Pancreas (tissue), 10 donors: ENCODE data around the gene ASB11. TPM values are rescaled to one million over a fixed set of nuclear protein-coding genes. Genes with fewer than 3 reads are reported as not detected.

Source experiments
- ATAC-seq, 4 donors: fragments of 200-7000 bp; cut with Tn5 transposase; one replicate each; pipeline versions ENCODE4 v1.8.0 to v1.9.1; 2020; ENCODE audit warnings: mild to moderate bottlenecking in 4 of 4, moderate library complexity in 4 of 4
- DNase-seq, 6 donors: peaks; one replicate each; pipeline ENCODE4 v3.0.0-alpha.2; 2020
- FAIRE-seq: peaks from 2 replicates; lab custom pipeline; 2012; peaks lifted over from hg19 to GRCh38; lab: Jason Lieb, UNC
- H3K27ac ChIP-seq, 4 donors: fragments of 200-600 bp; sonication (generic); 1 replicate in 3 of 4; 2 replicates in 1 of 4; pipeline versions ENCODE4 v1.5.0 to v1.8.0; 2020
- H3K27me3 ChIP-seq, 4 donors: fragments of 200-600 bp; one replicate each; pipeline ENCODE4 v1.8.0; 2021
- H3K36me3 ChIP-seq, 3 donors: fragments of 200-600 bp; sonication (generic) in 1 of 3; one replicate each; pipeline versions ENCODE4 v1.5.0 to v1.8.0; 2020 to 2021
- H3K4me1 ChIP-seq, 3 donors: fragments of 200-600 bp; one replicate each; pipeline ENCODE4 v1.8.0; 2021
- H3K4me3 ChIP-seq, 4 donors: fragments of 200-600 bp; sonication (generic) in 2 of 4; one replicate each; pipeline versions ENCODE4 v1.5.0 to v1.8.0; 2020 to 2021
- H3K9me3 ChIP-seq, 4 donors: fragments of 200-600 bp; one replicate each; pipeline ENCODE4 v1.8.0; 2021
- WGBS, 2 donors: extraction: QIAGEN DNeasy Blood & Tissue Kit; methylation state at CpG; one replicate each; pipeline ENCODE4 v1.1.7; 2013; 5-methylcytosine and 5-hydroxymethylcytosine counted together
- intact Hi-C, 3 donors: fragments of 100-400 bp; cut with DNase I; formaldehyde crosslinking; loops; one replicate each; pipeline versions ENCODE4 v1.11.1 to v1.14.2; 2022
- polyA plus RNA-seq, 2 donors: library from polyadenylated mRNA; stranded (reverse); fragments of 200-250 nt; gene quantifications; one replicate each; pipeline ENCODE4 v1.2.3, GENCODE V29; 2013
- total RNA-seq, 6 donors: library from RNA; stranded (reverse); fragmentation: NEBNext Ultra II Directional in 4 of 6; extraction: Animal tissue kit (Norgen Biotek cat#: 25700) in 4 of 6; gene quantifications; one replicate each; pipeline versions ENCODE4 v1.2.1 to v1.2.4, GENCODE V29; 2021 to 2023
- TF ChIP-seq, protein P1 (sequence below), 4 donors: fragments of 200-600 bp; sonication (generic) in 3 of 4; IDR thresholded peaks; one replicate each; pipeline versions ENCODE4 v1.5.0 to v1.8.0; 2021; ENCODE audit warnings: antibody characterized with exemption in 4 of 4
- donor health status: healthy with polysubstance abuse.
- donor health status: DM: no; HTN: no; CAD: no; lungs with moderate emphysema.
- donor health status: DM: no; HTN: no; CAD: no.
- donor health status: control.
- donor health status: control.
- donor health status: Bipolar disorder and iron deficiency.
- donor health status: DM: yes; HTN: yes; CAD: no.
- donor health status: DM: no; HTN: no; CAD: no.
- donor health status: DM: no; HTN: no; CAD: no.
- donor health status: DM: yes; HTN: yes; CAD: no.

ASB11 gene
- total and polyA plus RNA-seq, 8 donors: 0.09 to 0.22 TPM; not detected in 6

- intact Hi-C loops: no loop called here
- Histone ChIP-seq H3K36me3 (no peaks in the 10 kb centered on the region), H3K27me3 (no peaks in the 10 kb centered on the region), H3K4me3 (no peak overlapping the region), H3K4me1 (peaks cover 7 to 21% (median 19%) of the 10 kb centered on the region in 3 donors), H3K27ac (peak overlapping the region in 3 of 4 donors; percentile 7 to 71 (median 56)), H3K9me3 (no peaks in the 10 kb centered on the region)
- peak in 5 of 6 donors; percentile 64 to 78 (median 73) for DNase-seq
- no peak for FAIRE-seq
- ATAC-seq: peak; percentile 75 to 84 (median 79)
- TF ChIP-seq, protein P1, sequence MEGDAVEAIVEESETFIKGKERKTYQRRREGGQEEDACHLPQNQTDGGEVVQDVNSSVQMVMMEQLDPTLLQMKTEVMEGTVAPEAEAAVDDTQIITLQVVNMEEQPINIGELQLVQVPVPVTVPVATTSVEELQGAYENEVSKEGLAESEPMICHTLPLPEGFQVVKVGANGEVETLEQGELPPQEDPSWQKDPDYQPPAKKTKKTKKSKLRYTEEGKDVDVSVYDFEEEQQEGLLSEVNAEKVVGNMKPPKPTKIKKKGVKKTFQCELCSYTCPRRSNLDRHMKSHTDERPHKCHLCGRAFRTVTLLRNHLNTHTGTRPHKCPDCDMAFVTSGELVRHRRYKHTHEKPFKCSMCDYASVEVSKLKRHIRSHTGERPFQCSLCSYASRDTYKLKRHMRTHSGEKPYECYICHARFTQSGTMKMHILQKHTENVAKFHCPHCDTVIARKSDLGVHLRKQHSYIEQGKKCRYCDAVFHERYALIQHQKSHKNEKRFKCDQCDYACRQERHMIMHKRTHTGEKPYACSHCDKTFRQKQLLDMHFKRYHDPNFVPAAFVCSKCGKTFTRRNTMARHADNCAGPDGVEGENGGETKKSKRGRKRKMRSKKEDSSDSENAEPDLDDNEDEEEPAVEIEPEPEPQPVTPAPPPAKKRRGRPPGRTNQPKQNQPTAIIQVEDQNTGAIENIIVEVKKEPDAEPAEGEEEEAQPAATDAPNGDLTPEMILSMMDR (IDR thresholded peaks at IDR 0.05): no peak
- 35 to 36% methylated on average over 4 of the region's 4 CpGs for WGBS, 2 donors
Measured at GRCh38 chrX:15301924-15302323, 13.5 kb downstream of the ASB11 start.

DNA sequence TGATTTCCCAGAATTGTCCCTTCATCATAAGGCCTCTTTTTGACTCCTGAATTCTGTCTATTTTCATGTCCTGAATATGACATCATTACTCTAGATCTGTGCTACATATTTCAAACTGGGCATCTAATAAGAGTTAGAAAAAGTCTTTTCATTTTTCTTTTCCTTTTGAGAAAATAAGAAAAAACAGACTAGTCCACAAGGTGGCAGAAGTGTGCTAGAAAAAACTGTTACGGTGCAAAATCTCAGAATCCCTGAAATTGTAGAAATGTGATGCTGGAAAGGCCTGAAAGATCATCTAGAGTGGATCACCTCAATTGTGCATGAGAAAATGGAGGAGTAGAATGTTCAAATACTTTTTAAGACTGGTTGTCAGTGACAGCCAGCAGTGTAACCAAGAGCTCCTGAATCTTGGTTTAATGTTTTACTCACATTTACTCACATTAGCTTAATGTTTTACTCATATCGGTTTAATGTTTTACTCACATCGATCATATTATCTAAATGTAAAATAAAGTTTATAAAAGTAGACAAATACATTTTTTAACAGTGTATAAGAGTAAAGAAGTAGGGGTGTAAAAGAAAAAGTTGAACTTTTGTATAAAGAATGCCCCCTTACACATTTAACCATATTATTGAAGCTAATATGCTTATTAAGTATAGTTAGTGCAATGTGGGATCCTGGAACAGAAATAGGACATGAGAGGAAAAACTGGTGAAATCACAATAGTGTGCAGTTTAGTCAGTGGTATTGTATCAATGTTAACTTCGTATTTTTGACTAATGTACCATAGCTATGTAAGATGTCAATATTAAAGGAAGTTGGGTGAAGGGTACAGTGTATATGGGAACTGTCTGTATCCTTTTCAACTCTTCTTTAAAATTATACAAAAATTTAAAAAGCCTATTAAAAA is 15.2 kb downstream of the ASB11 start:
- H3K36me3 ChIP-seq: no peaks in the 10 kb centered on the region
- DNase-seq: no peak
- no peak overlapping the region for H3K4me3 ChIP-seq
- no peaks in the 10 kb centered on the region for H3K9me3 ChIP-seq
- ATAC-seq: peak; percentile 68 to 82 (median 74)
- intact Hi-C loops: no loop called here
- H3K4me1 ChIP-seq: peaks cover 7 to 21% (median 19%) of the 10 kb centered on the region in 3 donors
- peak; percentile 95 for FAIRE-seq
- H3K27me3 ChIP-seq: peaks cover 0 to 2% (median 0%) of the 10 kb centered on the region in 4 donors
- peak overlapping the region in 3 of 4 donors; percentile 46 to 71 (median 56) for H3K27ac ChIP-seq
- TF ChIP-seq, protein P1 (IDR thresholded peaks at IDR 0.05): peak in 2 of 4 donors; percentile 33 to 35
- 12 to 17% methylated on average over 4 of the region's 4 CpGs for WGBS, 2 donors

- TF ChIP-seq, protein P1 (IDR thresholded peaks at IDR 0.05): no peak
- no peak for FAIRE-seq
- Histone ChIP-seq H3K27me3 (peaks cover 0 to 7% (median 0%) of the 10 kb centered on the region in 4 donors), H3K9me3 (no peaks in the 10 kb centered on the region), H3K36me3 (no peaks in the 10 kb centered on the region), H3K27ac (peak overlapping the region in 3 of 4 donors; percentile 28 to 71 (median 56)), H3K4me3 (no peak overlapping the region), H3K4me1 (peaks cover 7 to 21% (median 19%) of the 10 kb centered on the region in 3 donors)
- intact Hi-C loops: no loop called here
- WGBS, 2 donors: 59 to 71% methylated on average over 3 of the region's 3 CpGs
- ATAC-seq: peak in 3 of 4 donors; percentile 19 to 31 (median 25)
- DNase-seq: no peak
Measured at GRCh38 chrX:15298780-15299179, 16.7 kb downstream of the ASB11 start.

DNA sequence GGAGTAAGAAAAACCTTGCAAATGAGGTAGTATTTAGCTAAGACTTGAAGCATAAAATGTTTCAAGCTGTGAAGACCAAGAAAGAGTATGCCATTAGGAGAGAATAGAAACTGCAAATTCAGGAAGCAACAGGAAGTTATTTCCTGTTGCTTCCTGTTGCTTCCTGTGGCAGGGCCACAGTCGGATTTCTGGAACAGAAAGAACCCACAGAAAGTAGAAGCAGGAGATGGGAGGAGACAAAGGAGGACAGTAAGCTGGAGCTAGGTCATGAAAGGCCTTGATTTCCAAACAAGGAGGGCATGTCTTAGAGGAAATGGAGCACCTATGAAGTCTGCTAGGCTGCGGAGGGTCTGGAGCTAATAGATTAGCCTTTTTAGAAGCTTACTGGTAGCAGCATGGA is 17.2 kb downstream of the ASB11 start:
- no peak for DNase-seq
- 80 to 88% methylated on average over 2 of the region's 2 CpGs for WGBS, 2 donors
- Histone ChIP-seq H3K4me3 (no peak overlapping the region), H3K27ac (peak overlapping the region in 2 of 4 donors; percentile 56 to 71), H3K27me3 (peaks cover 0 to 11% (median 0%) of the 10 kb centered on the region in 4 donors), H3K4me1 (peaks cover 7 to 21% (median 19%) of the 10 kb centered on the region in 3 donors), H3K36me3 (no peaks in the 10 kb centered on the region), H3K9me3 (no peaks in the 10 kb centered on the region)
- intact Hi-C loops: no loop called here
- no peak for ATAC-seq
- FAIRE-seq: no peak
- TF ChIP-seq, protein P1 (IDR thresholded peaks at IDR 0.05): no peak
